Subcutaneous abdominal adipose tissue (tissue), 5 donors: ENCODE results near the gene APBB2.

Source experiments
- H3K27ac ChIP-seq: one replicate; pipeline ENCODE4 v1.7.0; 2013; ENCODE audit warnings: low read depth, mild to moderate bottlenecking, inconsistent platforms, low read length, moderate library complexity
- H3K27me3 ChIP-seq, 5 donors: one replicate each; pipeline ENCODE4 v1.7.0; 2013; ENCODE audit warnings: low read length in 5 of 5, inconsistent platforms in 1 of 5; ENCODE audit not compliant: control insufficient read depth in 5 of 5, insufficient read depth in 4 of 5
- H3K36me3 ChIP-seq, 5 donors: one replicate each; pipeline ENCODE4 v1.7.0; 2013; ENCODE audit warnings: low read length in 5 of 5; ENCODE audit not compliant: control insufficient read depth in 5 of 5, insufficient read depth in 5 of 5
- H3K4me1 ChIP-seq, 5 donors: one replicate each; pipeline ENCODE4 v1.7.0; 2013; ENCODE audit warnings: low read length in 5 of 5, mild to moderate bottlenecking in 3 of 5, moderate library complexity in 1 of 5; ENCODE audit not compliant: control insufficient read depth in 5 of 5, insufficient read depth in 5 of 5
- H3K4me3 ChIP-seq, 5 donors: one replicate each; pipeline ENCODE4 v1.7.0; 2013; ENCODE audit warnings: low read length in 5 of 5, low read depth in 1 of 5
- H3K9ac ChIP-seq, 5 donors: one replicate each; pipeline ENCODE4 v1.7.0; 2013; ENCODE audit warnings: low read length in 5 of 5, mild to moderate bottlenecking in 4 of 5, moderate library complexity in 3 of 5
- H3K9me3 ChIP-seq, 5 donors: one replicate each; pipeline ENCODE4 v1.7.0; 2013; ENCODE audit warnings: low read length in 5 of 5; ENCODE audit not compliant: control insufficient read depth in 5 of 5
- donor health status: healthy.
- donor health status: healthy.
- donor health status: healthy.
- donor health status: healthy.
- donor health status: healthy.

The APBB2 gene

DNA sequence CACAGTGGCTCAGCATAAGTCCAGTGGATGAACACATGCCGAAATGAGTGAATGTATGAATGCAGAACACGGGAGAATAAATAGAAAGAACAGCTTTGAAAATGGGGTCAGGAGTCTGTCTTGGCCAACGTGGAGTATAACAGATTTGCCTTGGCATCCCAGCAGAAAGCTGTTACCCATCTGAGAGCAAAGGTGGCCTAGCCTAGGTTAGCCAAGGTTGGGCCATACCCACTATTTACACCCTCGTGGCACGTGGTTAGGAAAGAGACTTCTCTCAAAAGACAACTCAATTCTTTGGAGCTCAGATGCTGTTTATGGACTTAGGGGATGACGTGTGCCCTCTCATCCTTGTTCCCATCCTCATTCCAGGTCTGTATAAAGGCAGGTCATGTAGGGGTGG lies 337.3 kb downstream of the APBB2 start:
- Histone ChIP-seq H3K4me1 (no peaks in the 10 kb centered on the region), H3K9me3 (no peaks in the 10 kb centered on the region), H3K36me3 (peaks cover 16 to 48% (median 41%) of the 10 kb centered on the region in 5 donors), H3K27ac (no peak overlapping the region), H3K27me3 (no peaks in the 10 kb centered on the region), H3K4me3 (no peak overlapping the region), H3K9ac (no peak overlapping the region)

DNA sequence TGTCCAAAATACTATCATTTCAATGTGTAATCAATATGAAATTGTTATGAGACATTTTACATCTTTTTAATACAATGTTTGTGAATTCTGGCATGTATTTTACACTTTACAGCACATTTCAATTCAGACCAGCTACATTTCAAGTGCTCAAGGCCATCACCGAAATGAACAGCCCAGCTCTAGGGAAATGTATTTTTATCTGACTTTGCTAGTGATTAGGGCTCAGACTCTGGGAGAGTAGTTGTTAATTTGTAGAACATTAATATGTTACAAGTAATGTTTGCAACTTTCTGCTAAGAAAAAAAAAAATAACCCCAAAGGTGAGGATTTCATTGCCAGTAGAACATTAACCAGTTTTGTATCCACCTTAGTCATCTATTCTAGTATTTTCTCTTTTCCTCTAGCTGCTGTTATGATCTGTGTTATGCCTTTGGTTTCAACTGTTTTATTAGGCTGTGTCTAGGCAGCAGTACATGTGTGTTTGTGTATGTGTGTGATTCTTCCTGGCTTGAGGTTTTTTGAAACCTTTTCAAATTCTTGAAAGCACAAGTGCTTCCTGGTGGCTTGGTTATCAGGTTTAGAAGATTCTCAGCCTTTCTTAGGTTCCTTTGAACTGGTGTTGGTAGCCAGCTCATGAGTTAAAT lies 338.7 kb downstream of the APBB2 start:
- Histone ChIP-seq H3K27me3 (no peaks in the 10 kb centered on the region), H3K9ac (no peak overlapping the region), H3K36me3 (peaks cover 20 to 46% (median 34%) of the 10 kb centered on the region in 5 donors), H3K27ac (no peak overlapping the region), H3K9me3 (no peaks in the 10 kb centered on the region), H3K4me1 (no peaks in the 10 kb centered on the region), H3K4me3 (no peak overlapping the region)

DNA sequence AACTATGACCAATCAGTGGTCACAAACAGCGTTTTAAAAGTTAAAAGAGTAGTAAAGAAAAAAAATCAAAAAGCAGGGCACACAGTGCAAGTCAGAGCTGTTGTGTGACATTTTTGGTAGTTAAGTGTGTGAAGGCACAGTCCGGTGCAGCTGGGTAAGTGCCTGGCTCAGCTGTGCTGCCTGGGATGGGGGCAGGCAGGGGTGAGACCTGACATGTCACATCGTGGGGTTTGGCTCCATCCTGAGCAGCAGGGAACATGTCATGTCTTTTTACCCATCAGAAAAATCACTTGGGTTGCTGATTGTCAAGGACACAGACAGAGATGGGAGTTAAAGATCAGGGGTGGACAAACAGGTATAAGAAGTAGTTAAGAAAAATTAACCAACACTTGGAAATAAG lies 339.4 kb downstream of the APBB2 start:
- Histone ChIP-seq H3K9me3 (no peaks in the 10 kb centered on the region), H3K27me3 (no peaks in the 10 kb centered on the region), H3K36me3 (peaks cover 15 to 39% (median 27%) of the 10 kb centered on the region in 5 donors), H3K4me1 (no peaks in the 10 kb centered on the region), H3K9ac (no peak overlapping the region), H3K4me3 (no peak overlapping the region), H3K27ac (no peak overlapping the region)

DNA sequence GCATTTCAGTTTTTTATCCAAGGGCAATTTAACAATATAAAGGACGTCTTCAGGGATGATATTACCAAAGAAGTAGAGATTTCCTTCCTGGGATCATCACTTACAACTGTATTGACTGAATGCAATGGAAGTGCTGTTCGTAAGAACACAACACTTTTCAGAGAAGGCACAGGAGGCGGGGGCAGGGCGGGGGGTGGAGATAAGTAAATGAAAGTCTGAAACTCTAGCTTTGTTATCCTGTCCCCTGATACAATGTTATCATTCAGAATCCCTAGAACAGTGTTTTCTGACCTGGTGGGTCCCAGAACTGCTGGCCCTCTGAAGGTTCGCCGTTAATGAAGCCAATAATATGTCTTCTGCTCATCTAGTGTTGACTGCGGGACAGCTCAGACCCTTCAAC lies 340.0 kb downstream of the APBB2 start:
- H3K27me3 ChIP-seq: no peaks in the 10 kb centered on the region
- H3K9ac ChIP-seq: no peak overlapping the region
- no peak overlapping the region for H3K4me3 ChIP-seq
- peaks cover 15 to 37% (median 25%) of the 10 kb centered on the region in 5 donors for H3K36me3 ChIP-seq
- no peaks in the 10 kb centered on the region for H3K4me1 ChIP-seq
- H3K9me3 ChIP-seq: no peaks in the 10 kb centered on the region
- H3K27ac ChIP-seq: no peak overlapping the region

DNA sequence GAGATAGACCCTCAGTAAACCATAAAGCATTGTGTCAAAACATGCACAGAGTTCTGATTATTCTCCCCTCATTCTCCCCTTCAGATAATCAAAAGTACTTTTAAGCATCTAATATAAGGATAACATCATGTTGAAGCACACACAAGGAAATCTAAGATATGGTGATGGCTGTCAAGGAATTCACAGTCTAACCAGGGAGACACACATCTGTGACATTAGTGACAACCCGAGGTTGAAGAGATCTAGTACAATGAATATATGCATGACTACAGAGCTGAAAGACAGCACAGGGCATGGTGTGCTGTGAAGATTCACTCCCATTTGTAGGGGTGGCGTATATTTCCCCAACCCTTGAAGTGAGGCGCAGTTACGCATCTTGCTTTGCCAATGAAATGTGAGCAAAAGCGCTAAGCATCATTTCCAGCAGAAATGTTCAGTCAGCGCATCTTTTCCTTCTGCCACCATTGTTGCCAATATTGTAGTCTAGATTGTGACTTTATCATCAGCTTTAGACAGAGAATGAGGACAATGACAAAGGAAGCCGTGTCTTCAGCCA lies 342.6 kb downstream of the APBB2 start:
- Histone ChIP-seq H3K4me1 (no peaks in the 10 kb centered on the region), H3K4me3 (no peak overlapping the region), H3K27me3 (no peaks in the 10 kb centered on the region), H3K36me3 (peaks cover 10 to 25% (median 19%) of the 10 kb centered on the region in 5 donors), H3K27ac (no peak overlapping the region), H3K9me3 (no peaks in the 10 kb centered on the region), H3K9ac (no peak overlapping the region)

DNA sequence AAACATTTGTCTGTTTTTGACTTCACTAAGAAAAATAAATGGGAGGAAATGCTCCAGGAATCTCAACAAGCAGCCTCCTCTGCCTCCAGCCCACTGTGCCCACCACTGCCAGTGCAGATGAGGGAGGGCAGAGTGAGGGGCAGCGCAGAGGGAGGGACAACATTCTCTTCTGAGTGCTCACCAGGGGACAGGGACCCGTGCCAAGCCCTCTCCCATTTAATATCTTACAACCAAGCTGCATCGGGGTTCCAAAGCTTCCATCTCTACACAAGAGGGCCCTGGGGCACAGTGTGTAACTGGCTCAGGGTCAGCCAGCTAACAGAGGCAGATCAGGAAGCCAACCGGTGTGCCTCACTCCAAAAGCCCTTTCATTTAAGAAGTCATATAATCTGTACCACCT lies 344.2 kb downstream of the APBB2 start:
- Histone ChIP-seq H3K9ac (no peak overlapping the region), H3K4me3 (no peak overlapping the region), H3K36me3 (peaks cover 12 to 35% (median 18%) of the 10 kb centered on the region in 5 donors), H3K27me3 (no peaks in the 10 kb centered on the region), H3K4me1 (no peaks in the 10 kb centered on the region), H3K9me3 (no peaks in the 10 kb centered on the region), H3K27ac (no peak overlapping the region)

DNA sequence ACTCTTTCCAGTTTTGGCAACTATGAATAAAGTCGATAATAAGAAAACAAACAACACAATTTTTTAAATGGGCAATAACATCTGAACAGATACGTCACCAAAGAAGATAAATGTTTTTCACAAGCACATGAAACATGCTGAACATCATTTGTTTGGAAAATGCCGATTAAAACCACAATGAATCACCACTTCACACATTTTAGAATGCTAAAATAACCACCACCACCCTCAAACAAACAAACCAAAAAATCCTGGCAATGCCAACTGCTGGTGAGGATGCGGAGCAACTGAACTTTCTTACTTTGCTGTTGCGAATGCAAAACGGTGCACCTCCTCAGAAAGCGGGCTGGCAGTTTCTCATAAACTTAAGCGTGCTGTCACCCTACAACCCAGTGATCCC lies 348.6 kb downstream of the APBB2 start:
- Histone ChIP-seq H3K36me3 (peaks cover 4 to 26% (median 17%) of the 10 kb centered on the region in 5 donors), H3K4me1 (no peaks in the 10 kb centered on the region), H3K4me3 (no peak overlapping the region), H3K27me3 (no peaks in the 10 kb centered on the region), H3K27ac (no peak overlapping the region), H3K9ac (no peak overlapping the region), H3K9me3 (no peaks in the 10 kb centered on the region)

DNA sequence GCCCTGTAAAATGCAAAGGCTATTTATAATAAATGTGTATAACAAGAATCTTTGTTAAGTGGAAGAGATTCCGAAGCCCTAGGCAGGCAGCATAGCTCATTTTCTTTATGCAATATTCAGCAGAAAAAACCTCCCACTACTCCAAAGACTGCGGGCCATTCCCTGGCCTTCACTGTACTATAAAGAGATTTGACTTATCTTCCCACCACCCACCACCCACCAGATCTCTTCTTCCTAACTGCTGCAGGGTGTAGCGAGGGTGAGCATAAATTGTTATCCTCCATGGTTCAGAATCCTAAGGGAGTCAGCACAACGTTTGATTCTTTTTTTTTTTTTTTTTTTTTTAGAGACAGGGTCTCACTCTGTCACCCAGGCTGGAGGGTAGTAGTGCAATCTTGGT lies 349.8 kb downstream of the APBB2 start:
- H3K36me3 ChIP-seq: peaks cover 4 to 36% (median 20%) of the 10 kb centered on the region in 5 donors
- no peak overlapping the region for H3K4me3 ChIP-seq
- no peak overlapping the region for H3K9ac ChIP-seq
- H3K27me3 ChIP-seq: no peaks in the 10 kb centered on the region
- no peak overlapping the region for H3K27ac ChIP-seq
- no peaks in the 10 kb centered on the region for H3K4me1 ChIP-seq
- H3K9me3 ChIP-seq: no peaks in the 10 kb centered on the region

DNA sequence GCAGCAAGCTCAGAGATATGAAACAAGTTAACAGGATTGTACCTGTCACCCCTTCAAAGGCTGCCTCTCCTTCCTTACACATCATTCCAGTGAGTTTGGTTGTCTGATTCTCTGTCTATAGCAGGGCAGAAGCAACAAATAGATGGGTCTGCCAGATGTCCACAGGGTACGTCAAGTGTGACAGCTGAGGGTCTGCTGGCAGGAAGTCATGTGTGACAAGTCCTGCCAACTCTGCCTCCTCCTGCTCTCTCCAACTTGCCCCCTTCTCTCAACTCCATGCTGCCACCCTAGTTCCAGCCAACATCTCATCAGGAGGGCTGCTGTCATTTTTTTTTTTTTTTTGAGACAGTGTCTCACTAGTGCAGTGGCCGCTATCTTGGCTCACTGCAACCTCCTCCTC lies 355.4 kb downstream of the APBB2 start:
- H3K36me3 ChIP-seq: peaks cover 0 to 30% (median 17%) of the 10 kb centered on the region in 5 donors
- H3K4me3 ChIP-seq: no peak overlapping the region
- H3K9ac ChIP-seq: no peak overlapping the region
- peaks cover 0 to 18% (median 15%) of the 10 kb centered on the region in 5 donors for H3K4me1 ChIP-seq
- no peak overlapping the region for H3K27ac ChIP-seq
- H3K9me3 ChIP-seq: no peaks in the 10 kb centered on the region
- no peaks in the 10 kb centered on the region for H3K27me3 ChIP-seq

DNA sequence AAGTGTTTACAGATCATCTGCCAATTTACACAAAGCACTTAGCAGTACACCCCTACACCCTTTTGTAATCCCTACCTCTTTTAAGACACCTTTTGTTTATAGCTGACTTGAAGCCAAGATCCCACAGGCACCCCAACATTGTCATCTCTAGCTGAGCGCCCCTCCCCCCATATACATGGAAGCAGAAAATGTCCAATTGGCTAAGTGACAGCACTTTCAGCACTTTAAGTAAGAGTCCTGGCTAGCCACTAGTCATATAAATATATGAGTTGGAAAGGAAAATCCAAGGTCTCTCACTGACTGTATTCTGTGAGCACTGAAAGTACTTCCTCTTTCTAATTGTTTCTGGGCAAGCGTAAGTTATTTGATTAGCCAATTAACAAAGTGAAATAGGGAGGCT lies 356.4 kb downstream of the APBB2 start:
- peaks cover 0 to 18% (median 15%) of the 10 kb centered on the region in 5 donors for H3K4me1 ChIP-seq
- no peaks in the 10 kb centered on the region for H3K27me3 ChIP-seq
- H3K9ac ChIP-seq: no peak overlapping the region
- H3K4me3 ChIP-seq: no peak overlapping the region
- no peaks in the 10 kb centered on the region for H3K9me3 ChIP-seq
- H3K36me3 ChIP-seq: peaks cover 0 to 28% (median 11%) of the 10 kb centered on the region in 5 donors
- no peak overlapping the region for H3K27ac ChIP-seq
